Adrenal gland (tissue), 5 donors: ENCODE data around the gene NDUFB6.

ENCODE experiments used
- CTCF ChIP-seq, 6 experiments: fragments of 450-650 bp in 4 of 6; fragments of 200-600 bp in 2 of 6; sonication (generic) in 1 of 6; IDR thresholded peaks; 1 replicate in 5 of 6; 2 replicates in 1 of 6; pipeline versions ENCODE4 v1.5.1 to v1.8.0; 2016 to 2021; ENCODE audit warnings: antibody characterized with exemption in 6 of 6, mild to moderate bottlenecking in 2 of 6, moderate library complexity in 1 of 6
- POLR2A ChIP-seq, 2 donors: fragments of 450-650 bp; IDR thresholded peaks; one replicate each; pipeline ENCODE4 v1.6.1; 2017; ENCODE audit warnings: antibody characterized with exemption in 2 of 2, mild to moderate bottlenecking in 2 of 2, moderate library complexity in 1 of 2
- donor health status: DM: no; HTN: no; CAD: no.

- no peak for TF ChIP-seq CTCF (IDR thresholded peaks at IDR 0.05)
- TF ChIP-seq POLR2A (IDR thresholded peaks at IDR 0.05): no peak
These were observed 1.9 kb upstream of the NDUFB6 start for GRCh38 chr9:32574858-32575257.
